Astrocyte (in vitro differentiated cells and primary cell): ENCODE measurements around the gene MYOCOS. TPM values are rescaled to one million over a fixed set of nuclear protein-coding genes. Genes with fewer than 3 reads are reported as not detected.
"Not testable (repeated sequence)": the region's sequence is repeated elsewhere in the genome, so short reads cannot be mapped to it uniquely, and the experiment has no call there.

ENCODE experiments used
- DNase-seq: peaks from one replicate; pipeline ENCODE4 v3.0.0-alpha.2; 2010; ENCODE audit warnings: low read depth
- FAIRE-seq: peaks from 2 replicates; lab custom pipeline; 2011; peaks lifted over from hg19 to GRCh38; lab: Jason Lieb, UNC
- H2AFZ ChIP-seq: 2 replicates; pipeline ENCODE4 v1.6.0; 2012; ENCODE audit warnings: low read depth, low read length, inconsistent platforms
- H3K27ac ChIP-seq: 2 replicates; pipeline ENCODE4 v1.5.1; 2011; ENCODE audit warnings: low read depth, low read length, inconsistent platforms
- H3K27me3 ChIP-seq: 2 replicates; pipeline ENCODE4 v1.6.0; 2011; ENCODE audit warnings: low read length, inconsistent platforms; ENCODE audit not compliant: insufficient read depth
- H3K36me3 ChIP-seq: 2 replicates; pipeline ENCODE4 v1.5.1; 2011; ENCODE audit warnings: low read length, inconsistent platforms; ENCODE audit not compliant: insufficient read depth
- H3K4me1 ChIP-seq: 2 replicates; pipeline ENCODE4 v1.5.1; 2011; ENCODE audit warnings: low read length, inconsistent platforms; ENCODE audit not compliant: insufficient read depth
- H3K4me2 ChIP-seq: 2 replicates; pipeline ENCODE4 v1.6.0; 2012; ENCODE audit warnings: low read length, inconsistent platforms
- H3K4me3 ChIP-seq: 2 replicates; pipeline ENCODE4 v1.5.1; 2011; ENCODE audit warnings: low read depth, mild to moderate bottlenecking, low read length, inconsistent platforms; ENCODE audit not compliant: insufficient read depth
- H3K79me2 ChIP-seq: 2 replicates; pipeline ENCODE4 v1.6.0; 2012; ENCODE audit warnings: mild to moderate bottlenecking, low read length, inconsistent platforms; ENCODE audit not compliant: insufficient read depth
- H3K9ac ChIP-seq: 2 replicates; pipeline ENCODE4 v1.6.0; 2012; ENCODE audit warnings: mild to moderate bottlenecking, low read length, inconsistent platforms
- H3K9me3 ChIP-seq: 2 replicates; pipeline ENCODE4 v1.5.1; 2012; ENCODE audit warnings: low read depth, mild to moderate bottlenecking, low read length, inconsistent platforms; ENCODE audit not compliant: insufficient read depth
- H4K20me1 ChIP-seq: 2 replicates; pipeline ENCODE4 v1.6.0; 2012; ENCODE audit warnings: low read length, inconsistent platforms; ENCODE audit not compliant: insufficient read depth
- H3K27ac Mint-ChIP-seq: one replicate; pipeline ENCODE4 v1.8.0; 2021; ENCODE audit warnings: mild to moderate bottlenecking, mixed read lengths; ENCODE audit not compliant: unreplicated experiment
- H3K27me3 Mint-ChIP-seq: one replicate; pipeline ENCODE4 v1.8.0; 2021; ENCODE audit warnings: low read depth, mixed read lengths; ENCODE audit not compliant: unreplicated experiment
- H3K36me3 Mint-ChIP-seq: one replicate; pipeline ENCODE4 v1.8.0; 2021; ENCODE audit warnings: low read depth, mixed read lengths; ENCODE audit not compliant: unreplicated experiment
- H3K4me1 Mint-ChIP-seq: one replicate; pipeline ENCODE4 v1.8.0; 2021; ENCODE audit warnings: low read depth, mixed read lengths; ENCODE audit not compliant: unreplicated experiment
- H3K4me3 Mint-ChIP-seq: one replicate; pipeline ENCODE4 v1.8.0; 2021; ENCODE audit warnings: mild to moderate bottlenecking, moderate library complexity, mixed read lengths; ENCODE audit not compliant: unreplicated experiment
- H3K9me3 Mint-ChIP-seq: one replicate; pipeline ENCODE4 v1.8.0; 2021; ENCODE audit warnings: mild to moderate bottlenecking, mixed read lengths; ENCODE audit not compliant: unreplicated experiment
- CTCF ChIP-seq: IDR thresholded peaks from 2 replicates; pipeline ENCODE4 v1.5.1; 2011; ENCODE audit warnings: low read depth, mild to moderate bottlenecking, inconsistent platforms, low read length, moderate library complexity; ENCODE audit not compliant: insufficient read depth
- EZH2 ChIP-seq: IDR thresholded peaks from 2 replicates; pipeline ENCODE4 v1.6.1; 2012; ENCODE audit warnings: mild to moderate bottlenecking, low read length, inconsistent platforms; ENCODE audit not compliant: insufficient read depth
- total RNA-seq: library from RNA; stranded (reverse); gene quantifications from 2 replicates; pipeline ENCODE4 v1.2.1, GENCODE V29; 2021

Gene MYOCOS
- total RNA-seq, 1 donor from 2014 or later = not detected

- H3K9ac ChIP-seq = no peak overlapping the region
- FAIRE-seq (peak; percentile 5), DNase-seq (peak; percentile 53)
- no peaks in the 10 kb centered on the region for H3K4me1 ChIP-seq
- Mint-ChIP-seq H3K36me3 (no peaks in the 10 kb centered on the region), H3K27ac (no peak overlapping the region), H3K27me3 (no peaks in the 10 kb centered on the region), H3K9me3 (no peaks in the 10 kb centered on the region), H3K4me3 (no peak overlapping the region), H3K4me1 (peaks cover 4% of the 10 kb centered on the region)
- no peak overlapping the region for H3K4me3 ChIP-seq
- no peak for TF ChIP-seq CTCF
- no peak for TF ChIP-seq EZH2
- H3K4me2 ChIP-seq = no peak overlapping the region
- H4K20me1 ChIP-seq = no peaks in the 10 kb centered on the region
- no peaks in the 10 kb centered on the region for H3K27me3 ChIP-seq
- H3K27ac ChIP-seq = no peak overlapping the region
- H2AFZ ChIP-seq = no peak overlapping the region
- no peaks in the 10 kb centered on the region for H3K79me2 ChIP-seq
- no peaks in the 10 kb centered on the region for H3K36me3 ChIP-seq
- no peaks in the 10 kb centered on the region for H3K9me3 ChIP-seq
Measured at GRCh38 chr1:171610385-171610784, 11.7 kb upstream of the MYOCOS start.

- H3K27me3 ChIP-seq = no peaks in the 10 kb centered on the region
- no peaks in the 10 kb centered on the region for H4K20me1 ChIP-seq
- FAIRE-seq = no peak
- H3K27ac ChIP-seq = no peak overlapping the region
- H3K27me3 Mint-ChIP-seq = no peaks in the 10 kb centered on the region
- no peaks in the 10 kb centered on the region for H3K36me3 Mint-ChIP-seq
- H3K27ac Mint-ChIP-seq = no peak overlapping the region
- no peak overlapping the region for H3K4me2 ChIP-seq
- no peak overlapping the region for H2AFZ ChIP-seq
- H3K4me1 Mint-ChIP-seq = peaks cover 4% of the 10 kb centered on the region
- no peaks in the 10 kb centered on the region for H3K9me3 ChIP-seq
- H3K79me2 ChIP-seq = no peaks in the 10 kb centered on the region
- no peaks in the 10 kb centered on the region for H3K4me1 ChIP-seq
- no peaks in the 10 kb centered on the region for H3K9me3 Mint-ChIP-seq
- H3K9ac ChIP-seq = no peak overlapping the region
- TF ChIP-seq CTCF = no peak
- no peak for TF ChIP-seq EZH2
- no peak overlapping the region for H3K4me3 ChIP-seq
- peak; percentile 48 for DNase-seq
- no peaks in the 10 kb centered on the region for H3K36me3 ChIP-seq
- no peak overlapping the region for H3K4me3 Mint-ChIP-seq
Measured at GRCh38 chr1:171611306-171611705, 10.7 kb upstream of the MYOCOS start.

GRCh38 chr1:171613282-171613681, 8.8 kb upstream of the MYOCOS start:
- Histone ChIP-seq H3K4me2 (no peak overlapping the region), H3K9me3 (no peaks in the 10 kb centered on the region), H3K79me2 (no peaks in the 10 kb centered on the region), H3K4me3 (no peak overlapping the region), H3K9ac (no peak overlapping the region), H3K4me1 (no peaks in the 10 kb centered on the region), H4K20me1 (no peaks in the 10 kb centered on the region), H3K36me3 (no peaks in the 10 kb centered on the region), H3K27me3 (no peaks in the 10 kb centered on the region), H2AFZ (no peak overlapping the region), H3K27ac (no peak overlapping the region)
- DNase-seq = no peak
- no peaks in the 10 kb centered on the region for H3K9me3 Mint-ChIP-seq
- no peak overlapping the region for H3K27ac Mint-ChIP-seq
- TF ChIP-seq CTCF (no peak), EZH2 (no peak)
- H3K4me1 Mint-ChIP-seq = peaks cover 4% of the 10 kb centered on the region
- H3K27me3 Mint-ChIP-seq = peaks cover 12% of the 10 kb centered on the region
- H3K36me3 Mint-ChIP-seq = peaks cover 2% of the 10 kb centered on the region
- no peak for FAIRE-seq
- H3K4me3 Mint-ChIP-seq = no peak overlapping the region

GRCh38 chr1:171615122-171615906, 6.7 kb upstream of the MYOCOS start:
- H3K9me3 Mint-ChIP-seq, H3K4me3 ChIP-seq, H4K20me1 ChIP-seq, H3K27me3 ChIP-seq, H3K4me1 ChIP-seq, H2AFZ ChIP-seq, H3K36me3 Mint-ChIP-seq, DNase-seq, H3K27ac Mint-ChIP-seq, H3K36me3 ChIP-seq, H3K79me2 ChIP-seq, H3K9ac ChIP-seq, FAIRE-seq, H3K4me3 Mint-ChIP-seq, H3K4me1 Mint-ChIP-seq, H3K4me2 ChIP-seq, H3K9me3 ChIP-seq, H3K27ac ChIP-seq: not testable (repeated sequence)
- peaks cover 12% of the 10 kb centered on the region for H3K27me3 Mint-ChIP-seq
